GM03348 (cell line): Measurements from ENCODE around the gene EID2.

Experiments
- DNase-seq: peaks from one replicate; pipeline ENCODE4 v3.0.0; 2012; ENCODE audit warnings: low spot score

Gene EID2

GRCh38 chr19:39502640-39503417, 37.1 kb downstream of the EID2 start:
- DNase-seq: peak; percentile 92

GRCh38 chr19:39501340-39501739, 38.6 kb downstream of the EID2 start:
- no peak for DNase-seq

GRCh38 chr19:39500543-39500942, 39.4 kb downstream of the EID2 start:
- DNase-seq: no peak

- DNase-seq: no peak
These were observed 40.0 kb downstream of the EID2 start for GRCh38 chr19:39499932-39500331.

- DNase-seq: no peak
These were observed 40.9 kb downstream of the EID2 start, which contains the start of gene DLL3 for GRCh38 chr19:39498798-39499642. TSS of gene DLL3 (plus strand) at chr19:39498947. CDS start at chr19:39498975, 28 bp downstream.

GRCh38 chr19:39497996-39498797, 41.8 kb downstream of the EID2 start:
- peak; percentile 53 for DNase-seq

- DNase-seq: no peak
These were observed 42.3 kb downstream of the EID2 start for GRCh38 chr19:39497701-39497995.

- DNase-seq: no peak
These were observed 43.9 kb downstream of the EID2 start for GRCh38 chr19:39496063-39496462.

- DNase-seq: no peak
These were observed 45.3 kb downstream of the EID2 start for GRCh38 chr19:39494661-39495060.

GRCh38 chr19:39492788-39493187, 47.2 kb downstream of the EID2 start:
- no peak for DNase-seq

GRCh38 chr19:39492225-39492624, 47.7 kb downstream of the EID2 start:
- no peak for DNase-seq

GRCh38 chr19:39489756-39490155, 50.2 kb downstream of the EID2 start:
- no peak for DNase-seq
